NCI-H1105 treated with DMSO at 0.1 percent for 48 hours (cell line): ENCODE results near the gene FGF10.

ENCODE experiments used
- DNase-seq: peaks from one replicate; lab custom pipeline; 2025; lab: John Stamatoyannopoulos, UW

Gene FGF10

DNA sequence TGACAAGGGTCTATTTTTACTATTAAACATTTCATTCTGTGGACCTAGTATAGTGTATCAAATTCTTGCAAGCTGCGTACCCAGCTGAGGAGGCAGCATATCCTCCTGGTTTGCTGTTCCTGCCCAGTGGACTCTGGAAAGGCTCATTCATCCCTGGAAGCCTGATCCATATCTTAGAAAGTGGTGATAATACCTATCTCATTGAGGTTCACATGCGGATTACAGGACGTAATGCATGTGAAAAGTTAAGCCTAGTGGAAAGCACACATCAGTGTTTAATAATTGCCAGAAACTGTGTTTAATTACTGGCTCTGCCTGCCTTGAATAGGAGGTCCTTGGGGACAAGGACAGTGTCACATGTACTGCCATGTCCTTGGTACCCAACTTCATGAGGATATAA lies 132.0 kb downstream of the FGF10 start:
- no peak for DNase-seq
